Astrocyte (in vitro differentiated cells and primary cell): ENCODE measurements around the gene FOXJ3. TPM values are rescaled to one million over a fixed set of nuclear protein-coding genes. Genes with fewer than 3 reads are reported as not detected.

Source experiments
- DNase-seq: peaks from one replicate; pipeline ENCODE4 v3.0.0-alpha.2; 2010; ENCODE audit warnings: low read depth
- FAIRE-seq: peaks from 2 replicates; lab custom pipeline; 2011; peaks lifted over from hg19 to GRCh38; lab: Jason Lieb, UNC
- H2AFZ ChIP-seq: 2 replicates; pipeline ENCODE4 v1.6.0; 2012; ENCODE audit warnings: low read depth, low read length, inconsistent platforms
- H3K27ac ChIP-seq: 2 replicates; pipeline ENCODE4 v1.5.1; 2011; ENCODE audit warnings: low read depth, low read length, inconsistent platforms
- H3K27me3 ChIP-seq: 2 replicates; pipeline ENCODE4 v1.6.0; 2011; ENCODE audit warnings: low read length, inconsistent platforms; ENCODE audit not compliant: insufficient read depth
- H3K36me3 ChIP-seq: 2 replicates; pipeline ENCODE4 v1.5.1; 2011; ENCODE audit warnings: low read length, inconsistent platforms; ENCODE audit not compliant: insufficient read depth
- H3K4me1 ChIP-seq: 2 replicates; pipeline ENCODE4 v1.5.1; 2011; ENCODE audit warnings: low read length, inconsistent platforms; ENCODE audit not compliant: insufficient read depth
- H3K4me2 ChIP-seq: 2 replicates; pipeline ENCODE4 v1.6.0; 2012; ENCODE audit warnings: low read length, inconsistent platforms
- H3K4me3 ChIP-seq: 2 replicates; pipeline ENCODE4 v1.5.1; 2011; ENCODE audit warnings: low read depth, mild to moderate bottlenecking, low read length, inconsistent platforms; ENCODE audit not compliant: insufficient read depth
- H3K79me2 ChIP-seq: 2 replicates; pipeline ENCODE4 v1.6.0; 2012; ENCODE audit warnings: mild to moderate bottlenecking, low read length, inconsistent platforms; ENCODE audit not compliant: insufficient read depth
- H3K9ac ChIP-seq: 2 replicates; pipeline ENCODE4 v1.6.0; 2012; ENCODE audit warnings: mild to moderate bottlenecking, low read length, inconsistent platforms
- H3K9me3 ChIP-seq: 2 replicates; pipeline ENCODE4 v1.5.1; 2012; ENCODE audit warnings: low read depth, mild to moderate bottlenecking, low read length, inconsistent platforms; ENCODE audit not compliant: insufficient read depth
- H4K20me1 ChIP-seq: 2 replicates; pipeline ENCODE4 v1.6.0; 2012; ENCODE audit warnings: low read length, inconsistent platforms; ENCODE audit not compliant: insufficient read depth
- H3K27ac Mint-ChIP-seq: one replicate; pipeline ENCODE4 v1.8.0; 2021; ENCODE audit warnings: mild to moderate bottlenecking, mixed read lengths; ENCODE audit not compliant: unreplicated experiment
- H3K27me3 Mint-ChIP-seq: one replicate; pipeline ENCODE4 v1.8.0; 2021; ENCODE audit warnings: low read depth, mixed read lengths; ENCODE audit not compliant: unreplicated experiment
- H3K36me3 Mint-ChIP-seq: one replicate; pipeline ENCODE4 v1.8.0; 2021; ENCODE audit warnings: low read depth, mixed read lengths; ENCODE audit not compliant: unreplicated experiment
- H3K4me1 Mint-ChIP-seq: one replicate; pipeline ENCODE4 v1.8.0; 2021; ENCODE audit warnings: low read depth, mixed read lengths; ENCODE audit not compliant: unreplicated experiment
- H3K4me3 Mint-ChIP-seq: one replicate; pipeline ENCODE4 v1.8.0; 2021; ENCODE audit warnings: mild to moderate bottlenecking, moderate library complexity, mixed read lengths; ENCODE audit not compliant: unreplicated experiment
- H3K9me3 Mint-ChIP-seq: one replicate; pipeline ENCODE4 v1.8.0; 2021; ENCODE audit warnings: mild to moderate bottlenecking, mixed read lengths; ENCODE audit not compliant: unreplicated experiment
- CTCF ChIP-seq: IDR thresholded peaks from 2 replicates; pipeline ENCODE4 v1.5.1; 2011; ENCODE audit warnings: low read depth, mild to moderate bottlenecking, inconsistent platforms, low read length, moderate library complexity; ENCODE audit not compliant: insufficient read depth
- EZH2 ChIP-seq: IDR thresholded peaks from 2 replicates; pipeline ENCODE4 v1.6.1; 2012; ENCODE audit warnings: mild to moderate bottlenecking, low read length, inconsistent platforms; ENCODE audit not compliant: insufficient read depth
- total RNA-seq: library from RNA; stranded (reverse); gene quantifications from 2 replicates; pipeline ENCODE4 v1.2.1, GENCODE V29; 2021

Gene FOXJ3
- total RNA-seq, 1 donor from 2014 or later: 41.9 TPM

- Histone ChIP-seq H3K27me3 (no peaks in the 10 kb centered on the region), H3K36me3 (no peaks in the 10 kb centered on the region), H3K9me3 (no peaks in the 10 kb centered on the region), H3K4me1 (peaks cover 8% of the 10 kb centered on the region), H3K4me2 (no peak overlapping the region), H2AFZ (no peak overlapping the region), H3K4me3 (no peak overlapping the region), H3K9ac (no peak overlapping the region), H4K20me1 (peaks cover 89% of the 10 kb centered on the region), H3K79me2 (peaks cover 98% of the 10 kb centered on the region), H3K27ac (no peak overlapping the region)
- DNase-seq (no peak), FAIRE-seq (no peak)
- Mint-ChIP-seq H3K4me1 (peaks cover 15% of the 10 kb centered on the region), H3K27ac (no peak overlapping the region), H3K36me3 (peaks cover 4% of the 10 kb centered on the region), H3K27me3 (no peaks in the 10 kb centered on the region), H3K4me3 (no peak overlapping the region), H3K9me3 (no peaks in the 10 kb centered on the region)
- no peak for TF ChIP-seq CTCF
- TF ChIP-seq EZH2: no peak
These were observed 6.0 kb downstream of the FOXJ3 start for GRCh38 chr1:42328916-42329496.

GRCh38 chr1:42328047-42328625, 6.9 kb downstream of the FOXJ3 start:
- H3K27ac Mint-ChIP-seq: no peak overlapping the region
- peaks cover 87% of the 10 kb centered on the region for H4K20me1 ChIP-seq
- no peaks in the 10 kb centered on the region for H3K9me3 Mint-ChIP-seq

GRCh38 chr1:42325014-42325402, 10.0 kb downstream of the FOXJ3 start:
- DNase-seq: no peak
- no peak for FAIRE-seq
- no peak overlapping the region for H3K27ac Mint-ChIP-seq
- H3K27me3 Mint-ChIP-seq: no peaks in the 10 kb centered on the region
- Histone ChIP-seq H3K79me2 (peaks cover 96% of the 10 kb centered on the region), H3K9ac (no peak overlapping the region), H3K4me3 (no peak overlapping the region), H3K36me3 (no peaks in the 10 kb centered on the region), H3K27ac (no peak overlapping the region), H2AFZ (no peak overlapping the region), H4K20me1 (peaks cover 91% of the 10 kb centered on the region), H3K27me3 (no peaks in the 10 kb centered on the region), H3K4me1 (peaks cover 7% of the 10 kb centered on the region), H3K9me3 (no peaks in the 10 kb centered on the region), H3K4me2 (no peak overlapping the region)
- H3K9me3 Mint-ChIP-seq: no peaks in the 10 kb centered on the region
- H3K36me3 Mint-ChIP-seq: peaks cover 2% of the 10 kb centered on the region
- no peak for TF ChIP-seq EZH2
- no peak for TF ChIP-seq CTCF
- H3K4me1 Mint-ChIP-seq: peaks cover 24% of the 10 kb centered on the region
- no peak overlapping the region for H3K4me3 Mint-ChIP-seq

More at GRCh38 chr1:42328047-42328625, 6.9 kb downstream of the FOXJ3 start:
- no peak overlapping the region for H3K4me2 ChIP-seq
- H3K9ac ChIP-seq: no peak overlapping the region
- TF ChIP-seq EZH2: no peak
- FAIRE-seq (no peak), DNase-seq (no peak)
- peaks cover 96% of the 10 kb centered on the region for H3K79me2 ChIP-seq
- Mint-ChIP-seq H3K4me3 (no peak overlapping the region), H3K4me1 (peaks cover 14% of the 10 kb centered on the region), H3K36me3 (peaks cover 4% of the 10 kb centered on the region), H3K27me3 (no peaks in the 10 kb centered on the region)
- H3K9me3 ChIP-seq: no peaks in the 10 kb centered on the region
- H3K27me3 ChIP-seq: no peaks in the 10 kb centered on the region
- no peaks in the 10 kb centered on the region for H3K36me3 ChIP-seq
- H3K4me3 ChIP-seq: no peak overlapping the region
- H3K4me1 ChIP-seq: peaks cover under 1% of the 10 kb centered on the region
- H2AFZ ChIP-seq: no peak overlapping the region
- no peak overlapping the region for H3K27ac ChIP-seq
